Eye (tissue), 1 donor: ENCODE measurements around the gene ZBTB40.

Experiments used
- DNase-seq: peaks from one replicate; pipeline ENCODE4 v3.0.0-alpha.2; 2015

The ZBTB40 gene

GRCh38 chr1:22509815-22510214 is 58.2 kb downstream of the ZBTB40 start:
- DNase-seq, result no peak

- no peak for DNase-seq
Observed at GRCh38 chr1:22512873-22513272, 61.2 kb downstream of the ZBTB40 start.

GRCh38 chr1:22516906-22517571 is 65.4 kb downstream of the ZBTB40 start:
- no peak for DNase-seq

- no peak for DNase-seq
Observed at GRCh38 chr1:22517956-22518355, 66.3 kb downstream of the ZBTB40 start.

- no peak for DNase-seq
Observed at GRCh38 chr1:22518379-22518778, 66.7 kb downstream of the ZBTB40 start.

- DNase-seq, result no peak
Observed at GRCh38 chr1:22520871-22521270, 69.2 kb downstream of the ZBTB40 start.

- DNase-seq, result no peak
Observed at GRCh38 chr1:22521692-22522091, 70.0 kb downstream of the ZBTB40 start.

GRCh38 chr1:22522221-22522743 is 70.6 kb downstream of the ZBTB40 start:
- DNase-seq, result no peak

- no peak for DNase-seq
Observed at GRCh38 chr1:22524481-22524880, 72.8 kb downstream of the ZBTB40 start.

- no peak for DNase-seq
Observed at GRCh38 chr1:22525211-22525610, 73.6 kb downstream of the ZBTB40 start.

GRCh38 chr1:22525646-22526045 is 74.0 kb downstream of the ZBTB40 start:
- no peak for DNase-seq

- DNase-seq, result no peak
Observed at GRCh38 chr1:22526098-22526497, 74.4 kb downstream of the ZBTB40 start.

GRCh38 chr1:22526677-22527076 is 75.0 kb downstream of the ZBTB40 start:
- DNase-seq, result no peak

GRCh38 chr1:22527122-22527521 is 75.5 kb downstream of the ZBTB40 start:
- DNase-seq, result no peak

GRCh38 chr1:22527555-22528296 is 76.1 kb downstream of the ZBTB40 start:
- DNase-seq, result peak; percentile 57

- DNase-seq, result no peak
Observed at GRCh38 chr1:22528451-22528850, 76.8 kb downstream of the ZBTB40 start.

- peak; percentile 81 for DNase-seq
Observed at GRCh38 chr1:22529901-22530621, 78.4 kb downstream of the ZBTB40 start.

GRCh38 chr1:22530715-22531114 is 79.1 kb downstream of the ZBTB40 start:
- DNase-seq, result no peak

- no peak for DNase-seq
Observed at GRCh38 chr1:22531251-22531650, 79.6 kb downstream of the ZBTB40 start.

- no peak for DNase-seq
Observed at GRCh38 chr1:22533244-22533895, 81.7 kb downstream of the ZBTB40 start.

- DNase-seq, result no peak
Observed at GRCh38 chr1:22534951-22535350, 83.3 kb downstream of the ZBTB40 start.

GRCh38 chr1:22535399-22535798 is 83.7 kb downstream of the ZBTB40 start:
- no peak for DNase-seq

- no peak for DNase-seq
Observed at GRCh38 chr1:22536506-22536905, 84.9 kb downstream of the ZBTB40 start.
